Astrocyte (in vitro differentiated cells and primary cell): ENCODE results near the gene KLC4.

ENCODE experiments used
- CTCF ChIP-seq: IDR thresholded peaks from 2 replicates; pipeline ENCODE4 v1.5.1; 2011; ENCODE audit warnings: low read depth, mild to moderate bottlenecking, inconsistent platforms, low read length, moderate library complexity; ENCODE audit not compliant: insufficient read depth
- EZH2 ChIP-seq: IDR thresholded peaks from 2 replicates; pipeline ENCODE4 v1.6.1; 2012; ENCODE audit warnings: mild to moderate bottlenecking, low read length, inconsistent platforms; ENCODE audit not compliant: insufficient read depth

- no peak for TF ChIP-seq CTCF
- no peak for TF ChIP-seq EZH2
Measured at GRCh38 chr6:43107344-43108062, 48.1 kb downstream of the KLC4 start.
